Measurements from ENCODE around the gene RARRES1.

DNA sequence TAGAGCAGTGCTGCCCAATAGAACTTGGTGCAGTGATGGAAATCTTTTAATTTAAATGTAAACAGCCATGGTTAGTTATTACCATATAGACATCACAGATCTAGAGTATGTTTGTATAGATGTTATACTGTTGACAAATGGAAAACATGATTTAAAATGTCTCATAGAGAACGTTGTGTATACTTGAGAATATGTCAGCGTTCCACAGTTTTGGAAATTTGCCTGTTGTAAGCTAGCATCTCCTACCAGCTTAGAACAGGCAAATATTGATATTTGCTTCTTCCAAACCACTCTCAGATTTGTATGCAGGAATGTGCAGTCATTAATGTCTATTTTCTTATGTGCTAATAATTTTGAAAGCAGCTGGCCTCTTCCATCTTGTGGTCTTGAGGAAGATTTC lies 51.4 kb downstream of the RARRES1 start:
- TF ChIP-seq POLR2A (IDR thresholded peaks at IDR 0.05) (no peak), CTCF (IDR thresholded peaks at IDR 0.05) (no peak), EP300 (IDR thresholded peaks at IDR 0.05) (no peak), POLR2AphosphoS5 (IDR thresholded peaks at IDR 0.05) (no peak)

Measured in stomach (tissue), 4 donors.